Measurements from ENCODE around the gene FAAP20.

DNA sequence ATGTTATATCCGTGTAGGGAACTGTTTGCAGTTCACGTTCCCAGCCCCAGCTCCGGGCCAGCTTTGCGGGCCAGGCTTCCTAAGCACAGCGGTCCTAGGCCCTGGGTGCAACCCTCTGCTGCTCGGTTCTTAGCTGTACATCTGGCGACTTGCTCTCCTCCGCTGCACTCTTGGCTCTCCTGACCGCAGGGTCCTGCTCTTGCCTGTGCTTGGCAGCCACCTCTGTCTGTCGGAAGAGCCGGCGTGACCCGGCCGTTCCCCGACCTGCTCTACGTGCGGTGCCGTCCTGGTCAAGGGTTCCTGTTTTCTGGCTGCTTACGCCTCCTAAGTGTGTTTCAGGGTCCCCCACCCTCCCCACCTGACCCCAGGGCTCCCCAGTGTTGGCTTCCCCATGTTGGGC lies 36.7 kb downstream of the FAAP20 start:
- TF ChIP-seq EZH2 (IDR thresholded peaks at IDR 0.05; ENCODE audit: insufficient read depth, poor library complexity, severe bottlenecking) (no peak), EZH2phosphoT487 (IDR thresholded peaks at IDR 0.05; ENCODE audit: insufficient read depth, low read depth) (no peak)
